HG02870 (cell line): ENCODE data around the gene DHTKD1.
"Not testable (repeated sequence)": the region's sequence is repeated elsewhere in the genome, so short reads cannot be mapped to it uniquely, and the experiment has no call there.

Experiments used
- ATAC-seq: cut with Tn5 transposase; IDR thresholded peaks from one replicate; pipeline ENCODE4 v1.9.1; 2021; ENCODE audit warnings: mild to moderate bottlenecking, moderate library complexity; ENCODE audit not compliant: unreplicated experiment

DHTKD1 gene

GRCh38 chr10:12135631-12136030, 66.9 kb downstream of the DHTKD1 start:
- ATAC-seq = no peak

GRCh38 chr10:12140038-12140437, 71.3 kb downstream of the DHTKD1 start:
- ATAC-seq = no peak

GRCh38 chr10:12144538-12144937, 75.8 kb downstream of the DHTKD1 start:
- ATAC-seq = no peak

- ATAC-seq = no peak
These were observed 81.4 kb downstream of the DHTKD1 start for GRCh38 chr10:12150163-12150562.

DNA sequence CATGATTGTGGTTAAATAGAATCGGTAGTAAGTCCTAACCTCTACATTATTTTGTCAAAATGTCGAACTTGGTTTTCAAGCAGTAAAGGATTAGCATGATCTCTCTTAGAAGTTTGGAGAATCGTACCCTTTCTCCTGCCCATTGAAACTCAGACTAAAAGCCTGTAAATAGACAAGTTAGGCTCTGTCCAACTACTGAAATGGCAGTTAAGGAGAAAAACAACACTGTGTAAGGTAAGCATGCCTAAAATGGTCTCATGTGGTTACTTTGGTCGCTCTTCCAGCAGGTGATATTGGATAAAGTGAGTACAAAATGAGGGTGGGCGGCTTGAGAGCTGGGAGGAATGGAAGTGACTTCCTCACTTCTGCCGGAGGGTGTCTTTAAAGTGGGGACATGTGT, 85.8 kb downstream of the DHTKD1 start:
- ATAC-seq = no peak

- ATAC-seq = no peak
These were observed 87.8 kb downstream of the DHTKD1 start for GRCh38 chr10:12156367-12157123.

DNA sequence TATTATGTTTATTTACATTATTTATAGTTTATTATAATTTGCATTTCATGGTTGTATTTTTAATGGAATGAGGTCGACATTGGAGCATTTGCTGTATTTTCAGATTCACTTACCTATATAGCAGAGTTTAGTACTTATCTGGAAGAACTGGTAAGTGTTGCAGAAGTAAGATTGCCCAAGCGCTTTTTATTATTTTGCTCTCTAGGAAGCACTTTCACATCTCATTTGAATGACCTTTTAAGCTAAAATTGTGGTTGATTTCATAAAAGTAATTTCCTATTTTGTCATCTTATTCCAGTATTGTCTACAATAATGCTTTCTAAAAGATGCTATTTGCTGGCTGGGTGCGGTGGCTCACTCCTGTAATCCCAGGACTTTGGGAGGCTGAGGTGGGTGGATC, 89.4 kb downstream of the DHTKD1 start:
- ATAC-seq = no peak

DNA sequence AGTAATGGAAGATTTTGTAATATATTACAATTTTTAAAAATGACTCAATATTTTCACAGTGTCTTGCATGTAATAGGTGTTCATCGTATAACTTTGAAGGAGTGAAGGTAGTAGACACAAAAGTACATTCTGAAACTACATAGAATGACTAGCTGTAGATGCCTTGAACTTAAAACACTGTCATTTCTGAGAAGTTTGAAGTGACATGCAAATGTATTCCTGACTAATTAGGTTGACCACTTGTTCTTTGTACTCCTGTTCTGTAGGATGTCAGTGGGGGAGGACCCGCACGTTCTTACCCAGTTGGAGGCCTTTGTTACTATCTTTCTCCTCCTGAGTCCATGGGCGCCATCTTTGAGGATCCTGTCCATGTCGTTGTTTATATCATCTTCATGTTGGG, 91.9 kb downstream of the DHTKD1 start:
- no peak for ATAC-seq

GRCh38 chr10:12162927-12163326, 94.2 kb downstream of the DHTKD1 start:
- ATAC-seq = no peak

DNA sequence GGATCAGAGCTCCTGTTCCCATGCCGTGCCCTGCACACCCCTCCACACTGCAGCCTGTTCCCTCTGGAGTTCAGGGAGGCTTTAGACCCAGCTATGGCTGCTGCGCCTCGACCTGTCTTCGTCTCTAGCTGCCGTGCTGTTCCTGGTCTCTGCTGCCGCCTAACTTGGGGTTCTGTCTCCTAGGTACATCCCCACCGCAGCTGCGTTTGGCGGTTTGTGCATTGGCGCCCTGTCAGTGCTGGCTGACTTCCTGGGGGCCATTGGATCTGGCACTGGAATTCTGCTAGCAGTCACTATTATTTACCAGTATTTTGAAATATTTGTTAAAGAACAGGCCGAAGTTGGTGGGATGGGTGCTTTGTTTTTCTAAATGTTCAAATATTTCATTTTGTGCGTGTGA, 95.3 kb downstream of the DHTKD1 start:
- no peak for ATAC-seq

DNA sequence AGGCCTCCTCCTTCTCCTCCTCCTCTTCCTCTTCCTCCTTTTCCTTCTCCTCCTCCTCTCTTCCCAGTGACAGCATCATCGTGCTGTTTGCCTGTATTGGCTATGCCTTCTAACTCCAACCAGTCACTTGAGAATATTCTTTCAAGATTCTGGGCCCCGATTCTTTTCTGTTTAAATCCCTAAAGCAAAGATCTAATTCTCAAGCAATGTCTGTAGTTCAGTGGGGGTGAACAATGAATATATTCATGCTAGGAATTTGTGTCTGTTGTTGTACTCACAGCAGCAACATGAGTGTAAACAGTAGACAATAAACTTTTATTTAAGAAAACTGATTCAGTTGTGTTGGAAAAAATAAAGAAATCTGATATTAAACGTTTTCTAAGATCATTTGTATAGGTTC, 96.3 kb downstream of the DHTKD1 start:
- no peak for ATAC-seq

DNA sequence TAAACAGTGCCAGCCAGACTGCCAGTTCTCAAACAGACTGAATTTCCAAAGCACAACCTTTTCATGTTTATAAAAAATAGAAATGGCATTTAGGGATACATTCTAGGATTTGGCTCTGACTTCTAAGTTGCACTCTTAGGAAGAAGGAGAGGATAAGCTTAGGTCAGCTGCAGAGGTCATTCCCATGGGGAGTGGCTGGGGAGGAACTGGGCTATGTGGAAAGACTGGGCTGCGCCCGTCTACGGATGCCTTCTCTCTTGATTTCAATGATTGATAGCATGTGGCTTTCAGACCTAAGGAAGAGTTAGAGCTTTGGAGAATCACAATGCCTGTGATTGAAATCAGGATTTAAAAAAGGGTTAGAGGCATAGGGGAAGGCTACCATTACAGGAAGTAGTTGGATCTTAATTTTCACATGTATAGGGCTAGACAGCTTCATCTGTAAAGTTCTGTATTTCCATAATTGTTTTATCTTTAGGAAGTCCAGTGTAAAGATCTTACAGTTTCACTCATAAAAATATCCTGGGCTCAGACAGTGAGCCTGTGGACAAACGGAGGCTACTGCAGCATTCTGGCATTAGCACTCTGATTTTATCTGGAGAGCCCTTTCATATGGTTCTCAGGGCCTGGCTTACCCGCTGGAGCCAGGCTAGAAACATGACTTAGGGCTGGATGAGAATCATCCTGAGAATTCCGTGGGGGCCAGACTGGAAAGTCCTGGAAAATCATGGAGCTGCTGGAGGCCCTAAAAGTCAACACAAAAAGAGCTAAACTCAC, 97.4 kb downstream of the DHTKD1 start:
- no peak for ATAC-seq

- ATAC-seq = not testable (repeated sequence)
These were observed 102.8 kb downstream of the DHTKD1 start for GRCh38 chr10:12171512-12171911.
